Astrocyte (in vitro differentiated cells and primary cell): ENCODE data around the gene PDE7B. TPM values are rescaled to one million over a fixed set of nuclear protein-coding genes. Genes with fewer than 3 reads are reported as not detected.

Source experiments
- DNase-seq: peaks from one replicate; pipeline ENCODE4 v3.0.0-alpha.2; 2010; ENCODE audit warnings: low read depth
- FAIRE-seq: peaks from 2 replicates; lab custom pipeline; 2011; peaks lifted over from hg19 to GRCh38; lab: Jason Lieb, UNC
- H2AFZ ChIP-seq: 2 replicates; pipeline ENCODE4 v1.6.0; 2012; ENCODE audit warnings: low read depth, low read length, inconsistent platforms
- H3K27ac ChIP-seq: 2 replicates; pipeline ENCODE4 v1.5.1; 2011; ENCODE audit warnings: low read depth, low read length, inconsistent platforms
- H3K27me3 ChIP-seq: 2 replicates; pipeline ENCODE4 v1.6.0; 2011; ENCODE audit warnings: low read length, inconsistent platforms; ENCODE audit not compliant: insufficient read depth
- H3K36me3 ChIP-seq: 2 replicates; pipeline ENCODE4 v1.5.1; 2011; ENCODE audit warnings: low read length, inconsistent platforms; ENCODE audit not compliant: insufficient read depth
- H3K4me1 ChIP-seq: 2 replicates; pipeline ENCODE4 v1.5.1; 2011; ENCODE audit warnings: low read length, inconsistent platforms; ENCODE audit not compliant: insufficient read depth
- H3K4me2 ChIP-seq: 2 replicates; pipeline ENCODE4 v1.6.0; 2012; ENCODE audit warnings: low read length, inconsistent platforms
- H3K4me3 ChIP-seq: 2 replicates; pipeline ENCODE4 v1.5.1; 2011; ENCODE audit warnings: low read depth, mild to moderate bottlenecking, low read length, inconsistent platforms; ENCODE audit not compliant: insufficient read depth
- H3K79me2 ChIP-seq: 2 replicates; pipeline ENCODE4 v1.6.0; 2012; ENCODE audit warnings: mild to moderate bottlenecking, low read length, inconsistent platforms; ENCODE audit not compliant: insufficient read depth
- H3K9ac ChIP-seq: 2 replicates; pipeline ENCODE4 v1.6.0; 2012; ENCODE audit warnings: mild to moderate bottlenecking, low read length, inconsistent platforms
- H3K9me3 ChIP-seq: 2 replicates; pipeline ENCODE4 v1.5.1; 2012; ENCODE audit warnings: low read depth, mild to moderate bottlenecking, low read length, inconsistent platforms; ENCODE audit not compliant: insufficient read depth
- H4K20me1 ChIP-seq: 2 replicates; pipeline ENCODE4 v1.6.0; 2012; ENCODE audit warnings: low read length, inconsistent platforms; ENCODE audit not compliant: insufficient read depth
- H3K27ac Mint-ChIP-seq: one replicate; pipeline ENCODE4 v1.8.0; 2021; ENCODE audit warnings: mild to moderate bottlenecking, mixed read lengths; ENCODE audit not compliant: unreplicated experiment
- H3K27me3 Mint-ChIP-seq: one replicate; pipeline ENCODE4 v1.8.0; 2021; ENCODE audit warnings: low read depth, mixed read lengths; ENCODE audit not compliant: unreplicated experiment
- H3K36me3 Mint-ChIP-seq: one replicate; pipeline ENCODE4 v1.8.0; 2021; ENCODE audit warnings: low read depth, mixed read lengths; ENCODE audit not compliant: unreplicated experiment
- H3K4me1 Mint-ChIP-seq: one replicate; pipeline ENCODE4 v1.8.0; 2021; ENCODE audit warnings: low read depth, mixed read lengths; ENCODE audit not compliant: unreplicated experiment
- H3K4me3 Mint-ChIP-seq: one replicate; pipeline ENCODE4 v1.8.0; 2021; ENCODE audit warnings: mild to moderate bottlenecking, moderate library complexity, mixed read lengths; ENCODE audit not compliant: unreplicated experiment
- H3K9me3 Mint-ChIP-seq: one replicate; pipeline ENCODE4 v1.8.0; 2021; ENCODE audit warnings: mild to moderate bottlenecking, mixed read lengths; ENCODE audit not compliant: unreplicated experiment
- EZH2 ChIP-seq: IDR thresholded peaks from 2 replicates; pipeline ENCODE4 v1.6.1; 2012; ENCODE audit warnings: mild to moderate bottlenecking, low read length, inconsistent platforms; ENCODE audit not compliant: insufficient read depth
- total RNA-seq: library from RNA; stranded (reverse); gene quantifications from 2 replicates; pipeline ENCODE4 v1.2.1, GENCODE V29; 2021
- TF ChIP-seq, protein P1 (sequence below): IDR thresholded peaks from 2 replicates; pipeline ENCODE4 v1.5.1; 2011; ENCODE audit warnings: low read depth, mild to moderate bottlenecking, inconsistent platforms, low read length, moderate library complexity; ENCODE audit not compliant: insufficient read depth

Gene PDE7B
- total RNA-seq, 1 donor from 2014 or later = 0.27 TPM

DNA sequence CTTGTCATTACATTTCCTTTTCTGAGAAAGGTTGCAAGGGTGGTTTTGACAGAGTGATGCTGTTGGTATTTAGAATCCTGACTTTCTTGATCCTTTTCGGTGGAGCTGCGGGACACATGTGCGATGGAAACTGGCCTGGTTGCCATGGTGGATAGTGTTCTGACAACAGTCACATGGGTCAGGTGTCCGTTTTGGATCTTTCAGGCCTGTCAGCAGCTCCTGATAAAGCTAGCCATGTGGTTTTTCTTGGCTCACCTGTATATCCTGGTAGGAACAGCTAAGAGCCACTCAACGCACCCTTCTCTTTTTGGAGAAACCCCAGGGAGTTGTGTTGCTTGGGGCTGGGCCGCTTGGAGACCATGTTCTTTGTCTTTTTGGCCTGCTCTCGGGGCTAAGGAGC lies 221.2 kb downstream of the PDE7B start:
- peaks cover 14% of the 10 kb centered on the region for H3K4me1 Mint-ChIP-seq
- no peaks in the 10 kb centered on the region for H3K9me3 Mint-ChIP-seq
- Histone ChIP-seq H4K20me1 (no peaks in the 10 kb centered on the region), H3K27me3 (no peaks in the 10 kb centered on the region), H3K4me3 (no peak overlapping the region), H3K4me2 (no peak overlapping the region), H3K4me1 (peaks cover 19% of the 10 kb centered on the region), H3K79me2 (no peaks in the 10 kb centered on the region), H3K36me3 (no peaks in the 10 kb centered on the region), H3K27ac (no peak overlapping the region), H2AFZ (no peak overlapping the region), H3K9me3 (no peaks in the 10 kb centered on the region), H3K9ac (no peak overlapping the region)
- no peak for FAIRE-seq
- no peak overlapping the region for H3K4me3 Mint-ChIP-seq
- TF ChIP-seq, protein P1, sequence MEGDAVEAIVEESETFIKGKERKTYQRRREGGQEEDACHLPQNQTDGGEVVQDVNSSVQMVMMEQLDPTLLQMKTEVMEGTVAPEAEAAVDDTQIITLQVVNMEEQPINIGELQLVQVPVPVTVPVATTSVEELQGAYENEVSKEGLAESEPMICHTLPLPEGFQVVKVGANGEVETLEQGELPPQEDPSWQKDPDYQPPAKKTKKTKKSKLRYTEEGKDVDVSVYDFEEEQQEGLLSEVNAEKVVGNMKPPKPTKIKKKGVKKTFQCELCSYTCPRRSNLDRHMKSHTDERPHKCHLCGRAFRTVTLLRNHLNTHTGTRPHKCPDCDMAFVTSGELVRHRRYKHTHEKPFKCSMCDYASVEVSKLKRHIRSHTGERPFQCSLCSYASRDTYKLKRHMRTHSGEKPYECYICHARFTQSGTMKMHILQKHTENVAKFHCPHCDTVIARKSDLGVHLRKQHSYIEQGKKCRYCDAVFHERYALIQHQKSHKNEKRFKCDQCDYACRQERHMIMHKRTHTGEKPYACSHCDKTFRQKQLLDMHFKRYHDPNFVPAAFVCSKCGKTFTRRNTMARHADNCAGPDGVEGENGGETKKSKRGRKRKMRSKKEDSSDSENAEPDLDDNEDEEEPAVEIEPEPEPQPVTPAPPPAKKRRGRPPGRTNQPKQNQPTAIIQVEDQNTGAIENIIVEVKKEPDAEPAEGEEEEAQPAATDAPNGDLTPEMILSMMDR = no peak
- no peak for TF ChIP-seq EZH2
- no peaks in the 10 kb centered on the region for H3K27me3 Mint-ChIP-seq
- no peak overlapping the region for H3K27ac Mint-ChIP-seq
- no peak for DNase-seq
- no peaks in the 10 kb centered on the region for H3K36me3 Mint-ChIP-seq

DNA sequence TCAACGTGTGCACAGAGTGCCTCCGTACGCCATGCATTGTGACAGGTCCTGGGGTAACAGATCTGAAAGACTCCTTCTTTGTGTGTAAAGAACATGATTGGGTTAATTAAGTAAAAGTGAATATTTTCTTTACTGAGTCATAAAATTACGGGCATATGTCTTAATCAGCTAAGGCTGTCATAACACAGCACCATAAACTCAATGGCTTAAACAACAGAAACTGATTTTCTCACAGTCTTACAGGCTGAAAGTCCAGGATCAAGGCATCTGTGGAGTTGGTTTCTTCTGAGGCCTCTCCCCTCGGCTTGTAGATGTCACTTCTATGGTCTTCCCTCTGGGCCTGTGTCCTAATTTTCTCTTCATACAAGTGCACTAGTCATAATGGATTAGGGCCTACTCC lies 221.7 kb downstream of the PDE7B start:
- Histone ChIP-seq H2AFZ (no peak overlapping the region), H3K4me1 (peaks cover 14% of the 10 kb centered on the region), H3K79me2 (no peaks in the 10 kb centered on the region), H3K27me3 (no peaks in the 10 kb centered on the region), H3K4me2 (no peak overlapping the region), H3K4me3 (no peak overlapping the region), H3K36me3 (no peaks in the 10 kb centered on the region), H3K27ac (no peak overlapping the region), H4K20me1 (no peaks in the 10 kb centered on the region), H3K9me3 (no peaks in the 10 kb centered on the region), H3K9ac (no peak overlapping the region)
- no peak overlapping the region for H3K27ac Mint-ChIP-seq
- H3K36me3 Mint-ChIP-seq = no peaks in the 10 kb centered on the region
- peaks cover 11% of the 10 kb centered on the region for H3K4me1 Mint-ChIP-seq
- TF ChIP-seq, protein P1 = no peak
- TF ChIP-seq EZH2 = no peak
- no peak overlapping the region for H3K4me3 Mint-ChIP-seq
- no peaks in the 10 kb centered on the region for H3K27me3 Mint-ChIP-seq
- DNase-seq (peak; percentile 21), FAIRE-seq (peak; percentile 47)
- H3K9me3 Mint-ChIP-seq = no peaks in the 10 kb centered on the region

DNA sequence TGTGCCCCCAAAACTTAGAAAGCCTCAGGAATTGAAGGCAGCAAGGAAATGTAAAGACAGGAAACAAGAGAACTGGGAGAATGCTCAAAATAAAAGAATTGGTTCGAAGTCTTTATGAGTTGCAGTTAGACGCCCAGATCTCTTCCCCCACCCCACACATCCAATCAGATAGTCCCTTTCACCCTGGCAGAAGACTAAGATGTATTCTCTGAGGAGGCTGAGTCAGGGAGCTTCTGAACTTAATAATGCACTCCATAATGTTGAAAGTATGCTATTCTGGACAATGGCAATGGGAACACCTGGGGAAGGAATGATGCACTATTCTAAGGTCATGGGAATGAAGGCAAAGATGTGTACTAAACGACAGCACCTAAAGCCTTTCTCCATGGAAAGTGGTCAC lies 225.0 kb downstream of the PDE7B start:
- H3K4me1 ChIP-seq = peaks cover 4% of the 10 kb centered on the region
- Mint-ChIP-seq H3K27ac (no peak overlapping the region), H3K27me3 (no peaks in the 10 kb centered on the region), H3K36me3 (no peaks in the 10 kb centered on the region), H3K4me1 (peaks cover 3% of the 10 kb centered on the region), H3K9me3 (no peaks in the 10 kb centered on the region), H3K4me3 (no peak overlapping the region)
- H3K4me3 ChIP-seq = no peak overlapping the region
- no peaks in the 10 kb centered on the region for H3K9me3 ChIP-seq
- no peak overlapping the region for H3K4me2 ChIP-seq
- H3K9ac ChIP-seq = peak overlapping the region; percentile 6
- H2AFZ ChIP-seq = no peak overlapping the region
- peak overlapping the region; percentile 64 for H3K27ac ChIP-seq
- H4K20me1 ChIP-seq = no peaks in the 10 kb centered on the region
- DNase-seq (peak; percentile 67), FAIRE-seq (no peak)
- TF ChIP-seq, protein P1 = no peak
- no peak for TF ChIP-seq EZH2
- H3K36me3 ChIP-seq = no peaks in the 10 kb centered on the region
- no peaks in the 10 kb centered on the region for H3K79me2 ChIP-seq
- no peaks in the 10 kb centered on the region for H3K27me3 ChIP-seq
